GM10847 (cell line): ENCODE results near the gene CHD2.

Experiments used
- POLR2A ChIP-seq: IDR thresholded peaks from 2 replicates; pipeline ENCODE4 v1.6.1; 2011; ENCODE audit not compliant: insufficient read length; ENCODE audit errors: extremely low read depth

CHD2 gene

GRCh38 chr15:93051236-93052089 is 151.3 kb downstream of the CHD2 start:
- no peak for TF ChIP-seq POLR2A

DNA sequence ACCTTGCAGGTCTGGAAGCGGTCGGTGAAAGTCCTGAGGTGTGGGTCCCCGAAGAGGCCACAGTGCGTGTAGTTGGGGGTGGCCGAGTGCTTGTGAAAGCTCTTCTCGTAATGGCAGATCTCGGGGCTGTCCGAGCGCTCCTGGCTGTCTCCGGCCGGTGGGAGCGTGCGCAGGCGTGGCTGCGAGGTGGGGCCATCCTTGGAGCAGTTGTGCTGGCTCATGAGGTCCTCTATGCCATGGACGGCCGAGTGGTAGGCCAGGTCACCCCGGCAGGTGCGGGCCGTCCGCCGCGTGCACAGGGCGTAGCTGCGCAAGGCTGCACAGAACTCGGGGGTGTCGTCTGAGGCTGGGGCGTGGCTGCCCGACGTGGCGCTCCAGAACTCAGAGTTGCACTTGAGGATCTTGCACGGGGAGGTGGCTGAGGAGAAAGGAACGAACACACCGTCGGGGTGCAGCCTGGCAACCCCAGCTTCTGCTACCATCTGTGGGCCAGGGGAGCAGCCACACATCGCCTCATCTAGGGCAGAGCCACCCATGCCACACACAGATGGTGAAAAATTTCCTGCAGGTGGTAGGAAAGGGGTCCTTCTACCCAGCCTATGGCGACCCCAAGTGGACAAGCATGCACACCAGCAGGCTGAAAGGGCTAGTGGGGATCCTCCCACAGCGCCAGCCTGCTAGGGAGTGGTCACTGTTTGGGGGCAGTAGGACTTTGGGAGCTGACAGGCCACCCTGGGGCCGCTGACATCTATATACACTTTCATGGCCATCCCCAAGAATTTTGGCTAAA is 152.2 kb downstream of the CHD2 start:
- no peak for TF ChIP-seq POLR2A

- TF ChIP-seq POLR2A, result no peak
Measured at GRCh38 chr15:93055211-93055610, 155.1 kb downstream of the CHD2 start.

- TF ChIP-seq POLR2A, result no peak
Measured at GRCh38 chr15:93056836-93057235, 156.7 kb downstream of the CHD2 start.

- no peak for TF ChIP-seq POLR2A
Measured at GRCh38 chr15:93057618-93058017, 157.5 kb downstream of the CHD2 start.

DNA sequence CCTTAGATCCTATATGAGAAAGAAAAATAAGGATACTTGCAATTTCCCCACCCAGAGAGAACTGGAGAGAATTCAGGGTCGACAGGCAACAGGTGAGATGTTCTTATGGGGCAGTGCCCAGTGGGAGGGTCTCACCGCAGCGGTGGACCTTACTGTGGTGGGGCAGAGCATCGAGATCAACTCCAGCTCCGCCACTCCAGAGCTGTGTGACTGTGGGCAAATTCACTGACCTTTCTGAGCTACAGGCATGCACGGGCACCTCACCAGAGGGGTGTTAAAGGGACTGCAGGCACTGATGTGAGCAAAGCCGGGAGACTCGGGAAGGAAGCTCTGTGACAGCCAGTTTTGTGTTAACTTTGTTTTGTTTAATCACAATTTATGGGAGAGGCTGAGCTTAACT is 158.0 kb downstream of the CHD2 start:
- TF ChIP-seq POLR2A, result no peak

GRCh38 chr15:93058904-93059427 is 158.8 kb downstream of the CHD2 start:
- no peak for TF ChIP-seq POLR2A

DNA sequence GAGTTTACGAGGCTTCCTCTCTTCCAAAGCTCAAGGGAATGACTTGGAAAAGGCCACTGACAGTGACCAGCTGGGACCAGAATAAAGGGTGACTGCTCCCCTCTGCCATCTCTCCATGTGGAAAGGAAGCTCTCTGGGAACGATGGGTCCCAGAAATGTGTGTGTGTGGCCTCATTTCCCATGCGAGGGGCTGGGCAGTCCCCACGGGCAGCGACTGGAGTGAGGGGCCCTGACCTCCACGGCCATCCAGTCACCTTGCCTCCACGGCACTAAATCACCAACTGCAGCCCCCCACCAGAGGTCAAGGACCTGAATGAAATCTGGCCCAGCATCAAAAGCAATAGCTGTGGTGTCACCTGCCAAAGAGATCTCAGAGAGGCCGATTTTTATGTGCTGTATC is 159.3 kb downstream of the CHD2 start:
- no peak for TF ChIP-seq POLR2A

DNA sequence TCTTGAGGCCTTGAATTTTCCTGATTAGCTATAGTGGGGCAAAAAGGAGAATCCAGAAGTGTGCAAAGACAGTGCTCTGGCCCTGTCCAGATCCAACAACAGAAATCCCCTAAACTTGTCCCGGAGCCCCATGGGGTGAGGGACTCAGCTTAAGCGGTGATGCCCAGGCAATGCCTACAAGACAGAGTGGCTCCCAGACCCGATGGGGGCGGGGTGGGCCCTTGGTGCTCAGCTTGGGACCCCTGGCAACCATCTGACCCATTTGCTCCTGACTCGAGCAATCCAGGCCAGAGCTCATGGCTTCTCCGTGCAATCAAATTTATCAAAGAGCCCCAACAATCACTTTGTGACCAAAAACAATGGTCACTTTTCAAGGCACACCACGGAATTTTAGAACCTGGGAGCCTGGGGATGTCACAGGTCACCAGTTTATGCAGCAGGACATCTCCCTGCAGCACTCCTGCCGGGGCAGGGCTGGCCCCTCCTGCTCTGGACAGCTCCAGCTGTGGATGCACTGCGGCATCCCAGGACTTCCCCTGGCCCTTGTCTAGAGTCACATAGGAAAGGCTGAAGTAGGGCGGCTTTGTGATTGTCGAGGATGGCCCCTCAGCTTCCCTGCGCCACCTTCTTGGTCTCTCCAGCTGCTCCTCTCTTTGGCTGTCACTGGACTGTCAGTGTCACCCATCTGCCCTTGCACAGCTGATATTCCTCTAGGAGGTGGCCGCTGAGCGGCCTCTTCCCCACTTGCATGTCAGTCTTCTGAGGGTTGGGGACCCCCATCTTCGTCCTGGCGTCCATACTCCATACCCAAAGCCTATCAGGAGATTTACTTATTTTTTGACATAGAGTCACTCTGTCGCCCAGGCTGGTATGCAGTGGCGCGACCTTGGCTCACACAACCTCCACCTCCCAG is 160.5 kb downstream of the CHD2 start:
- no peak for TF ChIP-seq POLR2A

- TF ChIP-seq POLR2A, result no peak
Measured at GRCh38 chr15:93063262-93063671, 163.1 kb downstream of the CHD2 start.

- no peak for TF ChIP-seq POLR2A
Measured at GRCh38 chr15:93063796-93064690, 163.9 kb downstream of the CHD2 start.

DNA sequence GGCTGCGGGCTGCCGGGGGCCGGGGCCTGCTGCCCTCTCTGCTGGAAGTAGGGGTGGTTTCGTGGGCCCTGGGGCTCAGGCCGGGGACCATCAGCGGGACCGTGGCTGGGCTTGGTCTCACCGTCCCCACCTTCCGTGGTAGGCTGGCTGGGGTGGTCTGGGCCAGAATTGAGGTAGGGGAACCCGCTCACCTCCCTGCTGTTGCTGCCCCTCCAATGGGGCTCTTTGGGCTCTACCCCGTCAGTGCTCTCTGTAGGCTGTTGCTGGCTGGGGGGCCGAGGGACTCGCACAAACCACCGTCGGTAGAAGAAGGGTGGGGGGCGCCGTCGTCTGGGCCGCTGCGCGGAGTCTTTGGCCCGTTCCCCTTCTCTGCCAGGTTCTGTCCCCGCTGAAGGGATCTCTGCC is 165.5 kb downstream of the CHD2 start:
- TF ChIP-seq POLR2A, result no peak

DNA sequence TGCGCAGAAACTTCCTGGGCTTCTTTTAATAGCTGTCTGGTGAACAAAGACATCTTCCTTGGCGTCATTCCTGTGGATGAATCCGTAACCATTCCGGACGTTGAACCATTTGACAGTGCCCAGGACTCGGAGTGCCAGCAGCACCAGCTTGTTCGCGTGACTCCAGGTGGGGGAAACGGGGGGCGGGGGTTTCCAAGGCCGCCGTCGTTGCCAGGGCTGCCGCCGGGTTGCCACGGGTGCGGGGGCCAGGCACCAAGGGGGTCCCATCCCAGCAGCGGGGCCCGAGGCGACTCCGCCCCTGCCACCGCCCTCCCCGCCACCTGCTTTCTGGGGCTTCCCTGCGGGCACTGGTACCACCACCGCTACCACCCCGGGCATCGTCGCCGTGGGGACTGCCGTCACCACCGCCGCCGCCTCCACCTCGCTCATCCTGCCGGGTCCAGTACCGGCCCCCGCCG is 166.1 kb downstream of the CHD2 start:
- TF ChIP-seq POLR2A, result no peak

GRCh38 chr15:93066834-93067648 is 166.9 kb downstream of the CHD2 start:
- TF ChIP-seq POLR2A, result no peak
